ENCODE results near the gene ANKRD13D.
A peak's percentile ranks its signal among the peaks of the same experiment; 100 is the strongest.

ANKRD13D gene

GRCh38 chr11:67332081-67332691 lies 43.1 kb downstream of the ANKRD13D start:
- no peak for DNase-seq

- no peak for DNase-seq
These were observed 48.2 kb downstream of the ANKRD13D start for GRCh38 chr11:67337257-67337656.

GRCh38 chr11:67344264-67344663 lies 55.2 kb downstream of the ANKRD13D start:
- no peak for DNase-seq

GRCh38 chr11:67345247-67345919 lies 56.3 kb downstream of the ANKRD13D start:
- no peak for DNase-seq

GRCh38 chr11:67345920-67346819 lies 57.1 kb downstream of the ANKRD13D start:
- DNase-seq: no peak

- no peak for DNase-seq
These were observed 59.1 kb downstream of the ANKRD13D start for GRCh38 chr11:67347964-67348749.

GRCh38 chr11:67349036-67349435 lies 59.9 kb downstream of the ANKRD13D start:
- DNase-seq: no peak

- DNase-seq: no peak
These were observed 60.4 kb downstream of the ANKRD13D start for GRCh38 chr11:67349457-67349856.

- no peak for DNase-seq
These were observed 60.9 kb downstream of the ANKRD13D start for GRCh38 chr11:67349928-67350465.

- DNase-seq: peak; percentile 12 to 54
These were observed 62.3 kb downstream of the ANKRD13D start for GRCh38 chr11:67351275-67352005.

All from NCI-H1930 (cell line).